OCI-LY7 (cell line): Measurements from ENCODE around the gene VPS35.

Experiments used
- CTCF ChIP-seq: fragments of 200-600 bp; sonication (generic); conservative IDR thresholded peaks from 2 replicates; pipeline ENCODE4 v1.5.1; 2014; ENCODE audit warnings: mild to moderate bottlenecking, antibody characterized with exemption, low read length, moderate library complexity, mixed read lengths
- EZH2phosphoT487 ChIP-seq: fragments of 200-600 bp; sonication (generic); IDR thresholded peaks from 2 replicates; pipeline ENCODE4 v1.6.1; 2018; ENCODE audit warnings: low read depth, borderline replicate concordance, mild to moderate bottlenecking, mixed run types, antibody characterized with exemption, low read length, moderate library complexity, mixed read lengths

- TF ChIP-seq CTCF = no peak
- no peak for TF ChIP-seq EZH2phosphoT487
Measured at GRCh38 chr16:46618516-46618915, 70.5 kb downstream of the VPS35 start.
